ENCODE data around the gene CAMTA1.

The CAMTA1 gene

GRCh38 chr1:7664147-7664892 is 879.1 kb downstream of the CAMTA1 start:
- no peak for DNase-seq

- DNase-seq, result no peak
Observed at GRCh38 chr1:7664893-7665250, 879.6 kb downstream of the CAMTA1 start.

GRCh38 chr1:7666249-7666648 is 881.0 kb downstream of the CAMTA1 start:
- DNase-seq, result no peak

- no peak for DNase-seq
Observed at GRCh38 chr1:7667159-7667558, 881.9 kb downstream of the CAMTA1 start.

DNA sequence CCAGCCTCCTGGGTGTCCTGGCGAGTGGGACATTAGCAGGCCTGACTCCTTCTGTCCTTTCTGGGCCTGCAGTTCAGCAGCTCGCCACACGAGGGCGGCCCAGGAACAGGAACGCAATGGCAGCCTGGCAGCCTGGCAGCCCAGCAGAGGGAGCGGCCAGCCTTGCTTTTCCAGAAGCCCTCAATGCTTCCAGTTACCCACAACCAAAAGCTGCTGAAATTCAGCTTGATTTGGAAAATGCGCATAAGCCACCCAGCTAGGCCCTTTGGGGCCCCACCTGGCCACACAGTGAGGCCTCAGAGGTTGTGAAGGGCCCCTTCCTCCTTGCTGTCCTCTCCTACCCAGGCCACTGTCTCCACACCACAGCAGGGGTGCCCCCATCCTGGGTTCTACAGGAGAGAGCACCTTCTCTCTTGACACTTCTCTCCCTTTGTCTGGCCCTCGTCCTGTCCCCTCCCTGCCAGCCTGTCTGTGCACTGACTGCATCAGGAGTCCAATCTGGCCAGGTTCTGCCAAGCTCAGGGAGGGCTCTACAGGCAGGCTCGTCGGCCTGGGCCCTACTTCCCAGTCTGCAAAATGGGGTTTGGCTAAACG is 882.5 kb downstream of the CAMTA1 start:
- peak; percentile 49 for DNase-seq

- DNase-seq, result no peak
Observed at GRCh38 chr1:7669559-7670311, 884.5 kb downstream of the CAMTA1 start.

- no peak for DNase-seq
Observed at GRCh38 chr1:7670334-7671145, 885.3 kb downstream of the CAMTA1 start.

DNA sequence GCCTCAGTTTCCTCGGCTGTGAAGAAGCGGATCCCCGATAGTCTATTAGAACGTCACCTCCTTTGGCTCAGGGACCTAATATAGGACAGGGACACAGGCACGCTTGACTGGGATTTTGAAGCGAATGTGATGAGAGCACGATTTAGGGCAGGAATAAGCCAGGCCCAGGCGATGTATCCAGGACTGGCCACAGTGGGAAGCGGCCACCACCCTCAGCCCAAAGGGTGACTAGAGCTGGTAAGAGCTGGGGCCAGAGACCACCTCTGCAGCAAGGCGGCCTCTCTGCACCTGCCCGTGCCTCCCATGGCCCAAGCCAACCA is 885.9 kb downstream of the CAMTA1 start:
- no peak for DNase-seq

DNA sequence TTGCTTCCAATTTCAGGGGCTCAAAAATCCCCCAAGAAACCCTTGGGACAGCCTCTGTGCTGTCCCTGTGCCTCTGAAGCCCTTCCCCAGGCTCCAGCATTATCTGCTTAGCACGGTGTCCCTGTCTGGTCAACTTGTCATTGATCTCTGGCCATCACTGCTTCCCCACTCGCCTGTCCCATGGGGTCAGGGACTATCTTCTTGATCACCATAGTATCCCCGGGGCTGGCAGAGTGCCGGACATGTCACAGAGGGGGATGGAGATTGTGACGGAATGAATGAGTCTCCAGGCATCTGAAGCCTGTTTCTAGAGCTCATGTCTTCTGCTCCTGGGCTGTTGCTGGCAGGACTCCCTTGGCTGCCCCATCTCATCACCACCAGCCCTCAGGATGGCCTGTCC is 886.4 kb downstream of the CAMTA1 start:
- DNase-seq, result no peak

DNA sequence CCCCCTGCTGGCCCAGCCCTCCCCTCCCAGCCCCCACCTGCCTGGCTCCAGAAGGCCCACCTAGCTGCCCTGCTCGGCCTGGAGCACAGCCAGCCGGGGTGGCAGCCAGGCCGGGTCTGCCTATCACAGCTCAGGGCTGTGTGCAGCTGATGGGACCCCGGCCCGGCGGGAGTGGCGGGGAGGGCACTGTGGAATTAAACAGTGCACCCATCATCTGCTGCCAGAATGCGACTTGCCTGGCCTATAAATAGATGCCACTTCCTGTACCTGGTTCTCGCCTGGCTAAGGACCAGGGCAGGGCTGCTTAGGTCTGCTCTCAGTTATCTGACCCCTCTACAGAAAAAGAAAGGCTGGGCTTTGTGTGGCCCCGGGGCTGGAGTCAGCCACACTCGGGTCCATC is 887.6 kb downstream of the CAMTA1 start:
- no peak for DNase-seq

DNA sequence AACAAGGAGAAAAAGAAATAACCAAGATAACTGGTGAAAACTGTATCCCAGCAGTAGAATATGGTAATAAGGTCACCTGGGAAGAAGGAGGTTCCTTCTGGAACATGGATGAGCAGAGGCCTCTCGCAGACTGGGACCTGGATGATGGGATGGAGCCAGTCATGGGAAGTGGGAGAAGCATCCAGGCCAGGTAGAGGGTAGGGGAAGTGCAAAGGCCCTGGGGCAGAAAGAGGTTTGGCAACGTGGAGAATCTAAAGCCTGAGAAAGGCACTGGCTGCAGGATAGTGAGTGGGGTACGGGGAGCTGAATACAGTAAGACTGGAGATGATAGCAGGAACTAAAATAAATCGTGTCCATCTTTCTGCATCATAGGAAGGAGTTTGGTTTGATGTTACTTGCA is 889.7 kb downstream of the CAMTA1 start:
- DNase-seq, result no peak

- no peak for DNase-seq
Observed at GRCh38 chr1:7675431-7676273, 890.4 kb downstream of the CAMTA1 start.

DNA sequence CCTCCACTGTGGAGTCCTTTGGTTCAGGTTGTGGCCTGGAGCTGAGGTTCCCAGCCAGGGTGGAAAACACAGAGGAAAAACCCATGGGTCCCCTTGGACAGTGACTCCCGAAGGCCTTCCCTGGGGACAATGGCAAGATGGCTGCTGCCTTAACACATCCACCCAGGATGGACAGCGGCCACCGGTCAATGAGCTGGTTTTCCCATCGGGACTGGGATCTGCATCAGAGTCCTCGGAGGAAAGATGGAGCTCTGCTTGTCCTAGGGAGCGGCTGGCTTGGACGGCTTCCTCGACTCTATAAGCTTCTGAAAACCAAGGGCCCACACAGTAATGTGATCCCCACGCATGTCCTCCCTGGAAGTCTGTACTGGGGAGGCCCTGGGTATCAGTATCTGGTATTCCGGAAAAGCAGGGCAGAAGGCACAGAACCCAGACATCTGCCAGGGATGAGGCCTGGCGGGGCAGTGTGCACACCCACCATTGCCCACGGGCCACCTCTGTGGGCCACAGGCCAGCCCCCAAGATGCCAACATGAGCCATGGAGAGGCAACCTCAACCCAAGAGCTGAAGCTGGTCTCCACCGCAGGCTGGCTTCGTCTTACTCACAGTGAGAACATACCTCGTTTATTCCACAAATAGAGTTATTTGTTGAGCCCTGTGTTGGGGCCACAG is 891.2 kb downstream of the CAMTA1 start:
- DNase-seq, result no peak

DNA sequence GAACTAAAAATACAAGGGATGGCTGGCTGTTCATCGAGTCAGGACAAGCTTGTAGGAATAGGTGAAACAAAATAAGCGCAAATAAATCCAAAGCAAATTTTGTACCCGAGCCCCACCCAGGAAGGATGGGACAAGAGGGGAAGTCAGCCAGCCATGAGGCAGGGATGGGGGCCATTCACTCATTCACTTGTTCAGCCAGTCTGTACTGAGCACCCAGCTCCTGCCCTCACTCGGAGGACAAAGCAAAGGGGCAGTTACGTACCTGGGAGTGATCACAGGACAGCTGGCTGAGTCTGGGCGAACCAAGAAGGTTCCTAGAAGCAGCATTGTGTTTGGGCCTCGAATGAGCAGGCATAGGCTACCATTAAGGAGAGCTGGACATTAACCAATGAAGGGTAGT is 891.9 kb downstream of the CAMTA1 start:
- DNase-seq, result no peak

- no peak for DNase-seq
Observed at GRCh38 chr1:7677815-7678214, 892.6 kb downstream of the CAMTA1 start.

GRCh38 chr1:7678491-7679158 is 893.4 kb downstream of the CAMTA1 start:
- no peak for DNase-seq

- no peak for DNase-seq
Observed at GRCh38 chr1:7679159-7679872, 894.1 kb downstream of the CAMTA1 start.

DNA sequence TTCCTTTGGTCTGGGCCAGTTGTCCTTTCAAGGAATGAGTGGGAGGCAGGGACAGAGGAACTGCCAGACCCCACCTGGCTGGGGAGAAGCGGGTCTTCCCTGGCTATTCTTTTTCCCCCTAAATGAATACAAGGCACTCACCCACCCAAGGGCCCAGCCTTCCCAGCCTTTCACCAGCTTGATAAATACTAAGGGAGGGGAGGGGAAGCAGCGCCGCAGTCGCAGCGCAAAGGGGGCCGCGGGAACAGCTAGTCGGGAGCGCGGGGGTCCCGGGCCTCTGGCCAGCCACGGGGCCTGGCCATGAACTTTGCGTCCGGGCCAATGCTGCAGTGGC is 894.6 kb downstream of the CAMTA1 start:
- DNase-seq, result no peak

GRCh38 chr1:7680207-7680954 is 895.1 kb downstream of the CAMTA1 start:
- DNase-seq, result no peak

DNA sequence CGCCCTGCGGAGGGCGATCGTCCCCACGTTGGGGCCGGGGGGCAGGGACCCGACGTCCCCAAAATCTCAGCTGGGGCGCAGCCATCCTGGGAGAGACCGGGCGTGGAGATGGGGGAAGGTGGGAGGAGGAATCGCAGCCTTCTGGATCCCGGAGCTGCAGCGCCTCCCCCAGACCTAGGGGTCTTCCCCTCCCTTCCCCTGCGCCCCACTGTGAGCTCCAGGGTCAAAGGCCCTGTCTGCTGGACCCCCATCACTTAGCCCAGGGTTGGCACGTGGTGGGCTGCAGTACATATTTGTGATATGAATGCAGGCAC is 895.7 kb downstream of the CAMTA1 start:
- no peak for DNase-seq

All from activated gamma-delta T cell (primary cell).